ENCODE results near the gene PMS2. TPM values are rescaled to one million over a fixed set of nuclear protein-coding genes. Genes with fewer than 3 reads are reported as not detected.

Gene PMS2
- total RNA-seq, 3 donors from 2014 or later (not counting 1 experiment from before 2014, with no cell fraction given): 13.2 to 17.3 (median 15.6) TPM

Other genes with a start within 250 kb of the PMS2 start
- 10 to 100 TPM; 73.6 to 86.6 (median 78.7) TPM for gene RNF216, start 227.4 kb downstream of the PMS2 start, total RNA-seq
- gene OCM, start 128.3 kb downstream of the PMS2 start, total RNA-seq: under 1 TPM in 2 of 3 donors, not detected in 1; 0.57 to 0.82 TPM
- 100 to 1,000 TPM in 2 of 3 donors, 10 to 100 TPM in 1; 81.4 to 114 (median 112) TPM for gene CCZ1, start 110.3 kb downstream of the PMS2 start, total RNA-seq
- gene RSPH10B, start 38.4 kb downstream of the PMS2 start, total RNA-seq: not detected
- gene AIMP2, start 223 bp upstream of the PMS2 start, total RNA-seq: 10 to 100 TPM in 1 of 3 donors, 1 to 10 TPM in 2; 7.2 to 11.1 (median 8.1) TPM
- gene ANKRD61, start 22.3 kb upstream of the PMS2 start, total RNA-seq: not detected
- 10 to 100 TPM; 77.8 to 85.7 (median 85.1) TPM for gene EIF2AK1, start 50.1 kb upstream of the PMS2 start, total RNA-seq
- gene USP42, start 95.9 kb upstream of the PMS2 start, total RNA-seq: 10 to 100 TPM; 29.4 to 38.3 (median 36.0) TPM

All from natural killer cell (primary cell).